H1 (cell line): ENCODE results near the gene FRMD4B. TPM values are rescaled to one million over a fixed set of nuclear protein-coding genes. Genes with fewer than 3 reads are reported as not detected.

Source experiments
- CTCF ChIA-PET: fragments of 300-600 bp; sonication (Branson Sonifier 250); formaldehyde crosslinking; loops from one replicate; lab custom pipeline; 2021; ENCODE audit not compliant: partially characterized antibody; lab: Charles Lee
- POLR2A ChIA-PET: fragments of 300-600 bp; sonication (Branson Sonifier 250); formaldehyde crosslinking; loops from one replicate; lab custom pipeline; 2021; ENCODE audit warnings: inconsistent platforms; ENCODE audit not compliant: partially characterized antibody; lab: Charles Lee
- DNase-seq, 2 experiments: peaks; one replicate each; pipeline versions ENCODE4 v3.0.0 to v3.0.0-alpha.2; 2010 to 2022; ENCODE audit warnings: low spot score in 2 of 2, low read depth in 1 of 2, mixed read lengths in 1 of 2
- FAIRE-seq: peaks from 2 replicates; lab custom pipeline; 2011; peaks lifted over from hg19 to GRCh38; lab: Jason Lieb, UNC
- H2AFZ ChIP-seq: 2 replicates; pipeline ENCODE4 v1.8.1; 2012; ENCODE audit warnings: low read length, inconsistent platforms
- H2AK5ac ChIP-seq: 2 replicates; pipeline ENCODE4 v1.6.1; 2013; ENCODE audit warnings: low read depth, low read length
- H2BK120ac ChIP-seq: replicated peaks from 2 replicates; pipeline ENCODE3; 2013; ENCODE audit warnings: low read depth, low read length, inconsistent platforms
- H2BK12ac ChIP-seq: 2 replicates; pipeline ENCODE4 v1.6.1; 2013; ENCODE audit warnings: low read depth, low read length
- H2BK15ac ChIP-seq: 2 replicates; pipeline ENCODE4 v1.6.1; 2013; ENCODE audit warnings: low read length
- H2BK20ac ChIP-seq: 2 replicates; pipeline ENCODE4 v1.6.1; 2013; ENCODE audit warnings: low read length
- H2BK5ac ChIP-seq: 2 replicates; pipeline ENCODE4 v1.6.1; 2013; ENCODE audit warnings: low read depth, low read length
- H3K14ac ChIP-seq: 2 replicates; pipeline ENCODE4 v1.6.1; 2013; ENCODE audit warnings: inconsistent platforms; ENCODE audit not compliant: insufficient read length
- H3K18ac ChIP-seq: 2 replicates; pipeline ENCODE4 v1.6.1; 2013; ENCODE audit warnings: low read length; ENCODE audit errors: extremely low read depth
- H3K23ac ChIP-seq: 2 replicates; pipeline ENCODE4 v1.6.1; 2013; ENCODE audit warnings: inconsistent platforms; ENCODE audit not compliant: insufficient read length
- H3K23me2 ChIP-seq: 2 replicates; pipeline ENCODE4 v1.6.1; 2013; ENCODE audit warnings: low read depth, low read length
- H3K27ac ChIP-seq: 2 replicates; pipeline ENCODE4 v1.6.1; 2011; ENCODE audit warnings: low read depth, low read length, inconsistent platforms
- H3K27me3 ChIP-seq, 4 experiments: replicated peaks in 1 of 4; 1 replicate in 1 of 4; 2 replicates in 3 of 4; pipeline versions ENCODE4 v1.6.1 to v1.8.1; 2011 to 2013; ENCODE audit warnings: low read length in 3 of 4, mild to moderate bottlenecking in 3 of 4, inconsistent platforms in 2 of 4, mixed read lengths in 2 of 4, moderate library complexity in 1 of 4; ENCODE audit not compliant: control insufficient read depth in 3 of 4, insufficient read depth in 3 of 4; ENCODE audit errors: extremely low read depth in 1 of 4
- H3K36me3 ChIP-seq, 4 experiments: 2 replicates each; pipeline versions ENCODE4 v1.6.1 to v1.8.1; 2011 to 2013; ENCODE audit warnings: mild to moderate bottlenecking in 4 of 4, low read length in 3 of 4, moderate library complexity in 2 of 4, control low read depth in 1 of 4, inconsistent platforms in 1 of 4; ENCODE audit not compliant: insufficient read depth in 4 of 4, control insufficient read depth in 2 of 4
- H3K4ac ChIP-seq: replicated peaks from 2 replicates; pipeline ENCODE3; 2013; ENCODE audit warnings: low read length, low read depth, mixed read lengths, inconsistent platforms; ENCODE audit not compliant: insufficient read length
- H3K4me1 ChIP-seq, 4 experiments: replicated peaks in 1 of 4; 1 replicate in 1 of 4; 2 replicates in 3 of 4; pipeline versions ENCODE4 v1.6.1 to v1.8.1; 2011 to 2013; ENCODE audit warnings: low read length in 3 of 4, inconsistent platforms in 2 of 4, mixed read lengths in 1 of 4; ENCODE audit not compliant: insufficient read depth in 4 of 4, control insufficient read depth in 3 of 4
- H3K4me2 ChIP-seq, 2 experiments: 2 replicates each; pipeline versions ENCODE4 v1.6.1 to v1.8.1; 2011 to 2013; ENCODE audit warnings: low read depth in 2 of 2, low read length in 2 of 2, control low read depth in 1 of 2, inconsistent platforms in 1 of 2, mild to moderate bottlenecking in 1 of 2; ENCODE audit not compliant: insufficient read depth in 1 of 2
- H3K4me3 ChIP-seq, 4 experiments: fragments of 200-600, 300-600 bp in 1 of 4; sonication (generic), shearing (Covaris generic), sonication (Bioruptor Twin) in 1 of 4; 2 replicates each; pipeline versions ENCODE4 v1.5.1 to v1.8.1; 2011 to 2016; ENCODE audit warnings: low read length in 4 of 4, low read depth in 3 of 4, control low read depth in 2 of 4, inconsistent platforms in 2 of 4, mild to moderate bottlenecking in 2 of 4, mixed read lengths in 1 of 4, moderate library complexity in 1 of 4; ENCODE audit not compliant: insufficient read depth in 2 of 4; ENCODE audit errors: extremely low read depth in 1 of 4
- H3K56ac ChIP-seq: replicated peaks from 2 replicates; pipeline ENCODE3; 2013; ENCODE audit warnings: low read depth, mild to moderate bottlenecking, mixed read lengths, low read length, inconsistent platforms; ENCODE audit not compliant: insufficient read length
- H3K79me1 ChIP-seq: 2 replicates; pipeline ENCODE4 v1.6.1; 2013; ENCODE audit warnings: low read depth, low read length, control low read depth
- H3K79me2 ChIP-seq, 2 experiments: 2 replicates each; pipeline versions ENCODE4 v1.6.1 to v1.8.1; 2012 to 2013; ENCODE audit warnings: low read length in 2 of 2, mild to moderate bottlenecking in 2 of 2, inconsistent platforms in 1 of 2; ENCODE audit not compliant: insufficient read depth in 2 of 2, control insufficient read depth in 1 of 2
- H3K9ac ChIP-seq, 4 experiments: replicated peaks in 1 of 4; 1 replicate in 1 of 4; 2 replicates in 3 of 4; pipeline versions ENCODE4 v1.6.1 to v1.8.1; 2011 to 2013; ENCODE audit warnings: low read depth in 3 of 4, low read length in 3 of 4, control low read depth in 2 of 4, mild to moderate bottlenecking in 2 of 4, moderate library complexity in 2 of 4, inconsistent platforms in 1 of 4; ENCODE audit errors: extremely low read depth in 1 of 4
- H3K9me3 ChIP-seq, 2 experiments: 2 replicates each; pipeline versions ENCODE4 v1.6.1 to v1.8.1; 2012 to 2013; ENCODE audit warnings: mild to moderate bottlenecking in 2 of 2, moderate library complexity in 2 of 2, control low read depth in 1 of 2, inconsistent platforms in 1 of 2, low read depth in 1 of 2, low read length in 1 of 2, mixed read lengths in 1 of 2; ENCODE audit not compliant: insufficient read depth in 2 of 2
- H4K20me1 ChIP-seq, 2 experiments: replicated peaks in 1 of 2; 2 replicates each; pipeline versions ENCODE3 to v1.8.1; 2011 to 2013; ENCODE audit warnings: inconsistent platforms in 2 of 2, low read length in 2 of 2, mild to moderate bottlenecking in 1 of 2; ENCODE audit not compliant: insufficient read depth in 2 of 2, control insufficient read depth in 1 of 2
- H4K5ac ChIP-seq: 2 replicates; pipeline ENCODE4 v1.6.1; 2013; ENCODE audit warnings: low read length, low read depth, mixed read lengths, inconsistent platforms; ENCODE audit not compliant: insufficient read length
- H4K8ac ChIP-seq: 2 replicates; pipeline ENCODE4 v1.8.0; 2013; ENCODE audit warnings: mild to moderate bottlenecking, moderate library complexity, low read length, inconsistent platforms; ENCODE audit not compliant: insufficient read depth; ENCODE audit errors: extremely low read depth
- H4K91ac ChIP-seq: replicated peaks from 2 replicates; pipeline ENCODE3; 2013; ENCODE audit warnings: low read length, mixed read lengths, inconsistent platforms; ENCODE audit not compliant: insufficient read length
- BACH1 ChIP-seq: IDR thresholded peaks from 2 replicates; pipeline ENCODE4 v1.6.1; 2012; ENCODE audit warnings: low read length, improper control_type of control experiment
- BRCA1 ChIP-seq: IDR thresholded peaks from 2 replicates; pipeline ENCODE4 v1.6.1; 2012; ENCODE audit warnings: low read depth, low read length, improper control_type of control experiment
- CHD2 ChIP-seq: IDR thresholded peaks from 2 replicates; pipeline ENCODE4 v1.6.1; 2012; ENCODE audit warnings: low read length, improper control_type of control experiment
- E2F6 ChIP-seq: IDR thresholded peaks from 2 replicates; pipeline ENCODE4 v1.6.1; 2012; ENCODE audit warnings: inconsistent platforms
- KDM1A ChIP-seq: fragments of 200-600, 300-600 bp; sonication (generic); IDR thresholded peaks from 2 replicates; pipeline ENCODE4 v1.7.1; 2016; ENCODE audit warnings: mild to moderate bottlenecking, low read length, borderline replicate concordance
- KDM4A ChIP-seq: IDR thresholded peaks from one replicate; pipeline ENCODE4 v1.7.1; 2012; ENCODE audit warnings: low read depth, mild to moderate bottlenecking, moderate library complexity, low read length, inconsistent platforms; ENCODE audit not compliant: severe bottlenecking
- KDM5A ChIP-seq: fragments of 200-600 bp; IDR thresholded peaks from 2 replicates; pipeline ENCODE4 v1.7.1; 2012; ENCODE audit warnings: mild to moderate bottlenecking, low read length, inconsistent platforms, mixed read lengths
- NANOG ChIP-seq: IDR thresholded peaks from 2 replicates; pipeline ENCODE4 v1.6.1; 2011; ENCODE audit warnings: low read length, low read depth, mild to moderate bottlenecking, inconsistent platforms; ENCODE audit not compliant: insufficient read depth, poor library complexity, severe bottlenecking
- PHF8 ChIP-seq: fragments of 200-600 bp; sonication (generic); conservative IDR thresholded peaks from 2 replicates; pipeline ENCODE4 v1.7.1; 2012; ENCODE audit warnings: low read depth, mild to moderate bottlenecking, inconsistent platforms, low read length, moderate library complexity
- POLR2AphosphoS5 ChIP-seq: IDR thresholded peaks from 2 replicates; pipeline ENCODE4 v1.6.1; 2011; ENCODE audit warnings: low read depth, low read length
- RXRA ChIP-seq: IDR thresholded peaks from 2 replicates; pipeline ENCODE4 v1.6.1; 2011; ENCODE audit warnings: low read depth, mild to moderate bottlenecking, low read length, moderate library complexity; ENCODE audit not compliant: insufficient read depth
- TAF1 ChIP-seq: IDR thresholded peaks from 2 replicates; pipeline ENCODE4 v1.6.1; 2011; ENCODE audit warnings: mild to moderate bottlenecking, low read depth, low read length
- YY1 ChIP-seq: IDR thresholded peaks from 2 replicates; pipeline ENCODE4 v1.6.1; 2011; ENCODE audit warnings: low read depth, mild to moderate bottlenecking, low read length
- WGBS, 2 experiments: shearing (Covaris generic) in 1 of 2; methylation state at CpG; one replicate each; pipeline versions ENCODE4 v1.1.6 to v1.1.7; 2013 to 2015; ENCODE audit warnings: low lambda C conversion rate in 2 of 2, mixed read lengths in 2 of 2, inconsistent platforms in 1 of 2, low coverage in 1 of 2, missing lambda C conversion rate in 1 of 2; ENCODE audit not compliant: insufficient replicate concordance in 2 of 2, insufficient coverage in 1 of 2, insufficient read length in 1 of 2; ENCODE audit errors: extremely low coverage in 1 of 2, missing lambda C conversion rate in 1 of 2; 5-methylcytosine and 5-hydroxymethylcytosine counted together
- polyA plus RNA-seq, 7 experiments: library from polyadenylated mRNA; depleted of rRNA in 3 of 7; stranded (reverse) in 5 of 7; unstranded in 2 of 7; fragments of >200 nt in 5 of 7; fragments of 200-250 nt in 2 of 7; gene quantifications; 1 replicate in 5 of 7; 2 replicates in 1 of 7; 4 replicates in 1 of 7; pipeline versions ENCODE4 v1.2.1 to v1.2.3, GENCODE V29; 2011 to 2013; ENCODE audit warnings: missing spikeins in 2 of 7, mixed read lengths in 2 of 7
- total RNA-seq: library from RNA; stranded (reverse); fragmentation: NEBNext Ultra II Directional; extraction: Animal tissue kit (Norgen Biotek cat#: 25700); gene quantifications from 2 replicates; pipeline ENCODE4 v1.2.1, GENCODE V29; 2021

Gene FRMD4B
- total and polyA plus RNA-seq, 2 of the 8 experiments (the other 6 are each of a cell fraction or from before 2014, with no cell fraction given): 2.7 to 7.2 TPM

- Histone ChIP-seq H2BK12ac (no peak overlapping the region), H2AFZ (no peak overlapping the region), H3K27ac (no peak overlapping the region), H3K27me3 (no peaks in the 10 kb centered on the region), H3K23ac (no peak overlapping the region), H2BK5ac (no peak overlapping the region), H3K14ac (no peak overlapping the region), H4K8ac (no peak overlapping the region), H3K4me1 (no peaks in the 10 kb centered on the region), H3K79me1 (no peaks in the 10 kb centered on the region; the same call in 1 of the 2 replicates), H4K5ac (no peak overlapping the region), H3K56ac (no peak overlapping the region), H2AK5ac (no peak overlapping the region), H3K79me2 (no peaks in the 10 kb centered on the region), H4K20me1 (no peaks in the 10 kb centered on the region), H3K4me3 (no peak overlapping the region), H2BK20ac (no peak overlapping the region), H2BK15ac (no peak overlapping the region), H4K91ac (no peak overlapping the region), H3K4ac (no peak overlapping the region), H3K36me3 (no peaks in the 10 kb centered on the region), H3K4me2 (no peak overlapping the region), H3K9ac (no peak overlapping the region), H3K23me2 (peaks cover 6% of the 10 kb centered on the region; the same call in 1 of the 2 replicates), H3K9me3 (no peaks in the 10 kb centered on the region), H2BK120ac (no peak overlapping the region), H3K18ac (no peak overlapping the region)
- FAIRE-seq: no peak
- ChIA-PET CTCF (interaction anchor here (1.0 to 3.6 kb wide), 3 partner anchors 32 to 216 kb away, joined by 3 to 14 read pairs (median 4); no protein-coding TSS in a partner anchor), POLR2A (no interaction called here)
- WGBS, 2 experiments: 83% methylated on average over 3 of the region's 3 CpGs; no CpG with 5 or more reads in 1 of the 2 experiments
- DNase-seq: no peak
- TF ChIP-seq NANOG: no peak
- no peak for TF ChIP-seq POLR2AphosphoS5
- no peak for TF ChIP-seq RXRA
- no peak for TF ChIP-seq BRCA1
- TF ChIP-seq KDM1A: no peak
- TF ChIP-seq PHF8: no peak
- no peak for TF ChIP-seq E2F6
- TF ChIP-seq CHD2: no peak
- no peak for TF ChIP-seq TAF1
- TF ChIP-seq KDM4A: no peak
- TF ChIP-seq YY1: no peak
- TF ChIP-seq KDM5A: no peak
- TF ChIP-seq BACH1: no peak
Measured at GRCh38 chr3:69378112-69378802, 7.6 kb downstream of the FRMD4B start.
